Activated CD8-positive, alpha-beta memory T cell treated with anti-CD3 and anti-CD28 coated beads for 48 hours (primary cell): ENCODE measurements around the gene EXTL1.

Source experiments
- DNase-seq, 3 experiments: peaks; one replicate each; pipeline ENCODE4 v3.0.0-alpha.2; 2020; ENCODE audit warnings: low read depth in 2 of 3, low spot score in 2 of 3

The EXTL1 gene

DNA sequence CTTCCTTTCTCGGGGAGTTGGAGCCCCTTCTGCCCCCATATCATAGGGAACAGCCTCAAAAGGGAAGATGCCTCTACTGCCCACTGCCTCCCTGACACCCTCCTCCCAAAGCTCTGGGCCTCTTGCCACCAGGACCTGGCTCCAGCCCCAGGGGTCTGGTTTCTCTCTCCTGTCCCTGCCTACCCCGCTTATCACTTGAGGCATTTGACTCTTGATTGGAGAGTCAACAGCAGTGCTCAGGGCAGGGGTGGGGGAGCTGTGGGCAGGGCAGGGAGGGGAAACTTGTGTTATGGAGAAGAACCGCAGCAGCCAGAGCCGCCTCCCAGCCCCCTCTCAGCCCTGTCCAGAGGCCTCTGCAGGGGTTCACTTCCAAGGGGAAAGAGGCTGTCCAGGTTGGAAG lies 45.3 kb downstream of the EXTL1 start:
- no peak for DNase-seq

DNA sequence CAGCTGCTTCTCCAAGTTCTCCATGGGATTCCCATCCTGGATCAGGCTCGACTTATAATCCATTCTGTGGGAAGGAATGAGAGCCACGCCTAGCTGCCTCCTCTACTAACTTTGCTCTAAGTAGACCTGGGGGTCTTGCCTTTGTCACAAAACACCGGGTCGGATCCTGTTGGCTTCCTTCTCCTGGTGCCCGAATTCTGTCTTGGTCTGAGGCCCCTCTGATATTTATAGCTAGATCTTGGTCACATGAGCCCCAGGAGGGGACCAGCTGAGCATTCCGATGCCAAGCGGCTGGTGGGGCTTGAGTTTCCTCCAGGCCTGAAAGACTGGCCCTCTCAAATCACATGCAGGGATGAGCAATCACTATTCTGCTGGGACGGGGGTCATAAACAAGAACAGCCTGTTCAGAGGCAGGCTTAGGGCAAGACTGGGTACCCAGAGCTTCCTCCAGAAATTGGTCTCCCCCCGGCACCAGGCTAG lies 45.9 kb downstream of the EXTL1 start, which contains the start of gene TRIM63:
Gene TRIM63, minus strand, starts transcription at position 199 of the 480 bp plus-strand sequence. Its CDS starts 136 bp downstream, at position 63.
- DNase-seq, result no peak

DNA sequence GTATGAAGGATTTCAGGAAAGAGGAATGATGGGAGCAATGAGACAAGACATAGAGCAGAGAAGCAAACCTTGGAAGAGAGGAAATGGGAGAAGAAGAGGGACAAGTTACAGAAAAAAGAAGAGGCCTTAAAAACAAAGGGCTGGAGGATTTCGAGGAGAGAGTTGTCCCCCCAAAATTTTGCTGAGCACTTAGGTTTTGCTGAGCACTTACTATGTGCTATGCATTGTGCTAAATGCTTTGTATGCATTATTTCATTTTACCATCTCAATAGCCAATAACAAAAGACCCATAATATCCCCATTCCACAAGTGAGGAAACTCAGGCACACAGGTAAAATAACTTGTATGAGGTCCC lies 48.3 kb downstream of the EXTL1 start:
- no peak for DNase-seq

DNA sequence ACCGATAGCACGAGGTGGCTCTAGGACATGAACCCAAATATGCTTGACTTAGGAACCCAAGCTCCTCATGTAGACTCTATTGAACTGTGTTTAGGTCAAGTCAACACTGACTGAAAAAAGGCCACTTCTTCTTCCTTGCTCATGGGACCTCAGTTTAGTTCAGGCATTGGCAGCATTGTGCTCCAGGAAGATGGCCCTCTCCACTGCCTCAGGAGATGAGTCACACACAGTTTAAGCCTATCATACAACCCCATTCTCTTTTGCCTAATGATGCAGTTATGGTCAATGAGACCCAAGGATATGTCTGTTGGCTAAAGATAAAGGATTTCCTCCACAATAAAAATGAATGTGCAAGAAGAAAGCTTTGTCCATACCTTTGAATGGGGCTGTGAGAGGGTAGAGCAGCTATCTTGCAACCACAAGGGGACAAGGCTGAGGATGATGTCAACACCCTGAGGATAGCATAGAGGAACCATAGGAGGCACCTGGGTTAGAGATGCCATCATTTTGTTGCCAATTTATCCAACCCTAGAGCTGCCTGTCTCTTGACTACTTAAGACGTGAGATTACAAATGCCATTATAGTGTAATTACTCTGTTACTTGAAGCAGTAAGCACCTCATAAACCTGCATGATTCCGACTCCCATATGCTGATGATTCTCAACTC lies 48.9 kb downstream of the EXTL1 start:
- DNase-seq, result no peak

DNA sequence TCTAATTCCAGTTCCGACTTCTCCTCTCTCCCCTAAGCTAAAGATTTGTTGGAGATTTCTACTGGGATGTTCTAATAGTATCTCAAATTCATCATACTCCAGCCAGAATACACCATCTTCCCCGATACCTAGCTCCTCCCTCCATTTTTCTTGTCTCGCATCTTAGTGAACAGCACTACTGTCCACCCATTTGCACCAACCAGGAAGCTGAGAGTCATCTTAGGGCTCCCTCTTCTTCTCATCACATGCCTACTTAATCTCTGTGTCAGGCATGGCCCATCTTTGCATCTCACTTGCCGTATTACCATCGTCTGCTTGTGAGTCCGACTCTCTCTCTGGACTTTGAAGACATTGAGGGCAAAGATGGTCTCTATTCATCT lies 49.4 kb downstream of the EXTL1 start:
- no peak for DNase-seq

DNA sequence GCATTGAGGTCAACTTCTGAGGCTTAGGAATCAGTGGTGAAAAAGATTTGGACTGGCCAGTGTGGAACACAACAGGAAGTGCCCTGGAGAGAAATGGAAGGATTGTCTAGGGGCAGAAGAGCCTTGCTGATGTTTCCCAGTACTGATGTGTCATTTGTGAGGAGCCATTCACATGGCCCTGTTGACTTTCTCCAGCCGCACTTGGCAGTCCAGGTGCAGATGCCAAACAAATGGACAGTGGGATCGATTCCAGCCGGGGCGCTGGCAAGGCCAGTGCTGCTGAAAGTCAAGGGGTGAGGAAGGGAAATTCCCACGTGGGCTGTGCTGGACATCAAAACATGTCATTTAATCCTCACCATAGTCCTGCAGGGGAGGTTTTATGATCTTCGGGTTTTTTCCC lies 50.7 kb downstream of the EXTL1 start:
- no peak for DNase-seq

DNA sequence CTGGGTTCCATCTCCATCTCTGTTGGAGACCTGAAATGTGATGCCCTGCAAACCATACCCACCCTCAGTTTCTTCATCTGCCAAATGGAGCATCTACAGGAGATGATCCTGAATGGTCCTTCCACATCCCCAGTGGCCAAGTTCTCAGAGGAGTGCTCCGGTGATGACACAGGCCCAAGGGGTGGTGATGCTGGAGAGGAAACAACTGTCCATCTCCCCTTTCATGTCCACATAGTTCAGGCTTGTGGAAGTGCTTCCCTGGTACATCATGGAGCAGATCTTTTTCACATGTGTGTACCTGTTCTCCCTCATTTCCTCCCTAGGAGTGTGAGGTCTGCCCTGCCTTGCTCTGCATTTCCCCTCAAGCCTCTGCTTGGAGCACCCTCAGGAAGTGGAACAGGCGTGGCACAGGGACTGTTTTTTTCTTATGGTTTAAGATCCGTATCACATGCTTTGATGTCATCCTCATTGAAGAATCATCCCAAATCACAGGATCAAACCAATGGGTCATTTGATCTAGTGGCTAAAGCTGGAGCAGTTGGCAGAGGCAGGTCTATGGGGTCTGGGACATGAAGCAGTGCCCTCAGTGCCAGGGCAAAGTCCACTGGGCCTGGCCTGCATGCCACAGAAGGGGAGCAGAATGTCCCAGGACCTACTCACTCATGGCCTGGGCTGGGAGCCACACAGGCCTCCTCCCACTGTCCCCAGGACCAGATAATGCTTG lies 54.0 kb downstream of the EXTL1 start:
- no peak for DNase-seq

DNA sequence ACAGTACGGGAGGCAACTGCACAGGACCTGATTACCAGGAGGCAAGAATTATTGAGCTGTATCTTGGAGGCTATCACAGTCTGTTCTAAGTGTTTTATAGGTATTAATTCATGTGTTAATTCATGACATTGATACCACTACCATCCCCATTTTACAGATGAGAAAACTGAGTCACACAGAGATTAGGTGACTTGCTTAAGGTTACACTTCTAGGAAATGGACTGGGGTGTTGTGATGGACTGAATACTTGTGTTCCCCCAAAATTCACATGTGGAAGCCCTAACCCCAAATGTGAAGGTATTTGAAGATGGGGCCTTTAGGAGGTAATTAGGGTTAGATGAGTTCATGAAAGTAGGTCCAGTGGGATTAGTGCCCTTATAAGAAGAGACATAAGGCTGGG lies 55.9 kb downstream of the EXTL1 start:
- DNase-seq, result no peak

DNA sequence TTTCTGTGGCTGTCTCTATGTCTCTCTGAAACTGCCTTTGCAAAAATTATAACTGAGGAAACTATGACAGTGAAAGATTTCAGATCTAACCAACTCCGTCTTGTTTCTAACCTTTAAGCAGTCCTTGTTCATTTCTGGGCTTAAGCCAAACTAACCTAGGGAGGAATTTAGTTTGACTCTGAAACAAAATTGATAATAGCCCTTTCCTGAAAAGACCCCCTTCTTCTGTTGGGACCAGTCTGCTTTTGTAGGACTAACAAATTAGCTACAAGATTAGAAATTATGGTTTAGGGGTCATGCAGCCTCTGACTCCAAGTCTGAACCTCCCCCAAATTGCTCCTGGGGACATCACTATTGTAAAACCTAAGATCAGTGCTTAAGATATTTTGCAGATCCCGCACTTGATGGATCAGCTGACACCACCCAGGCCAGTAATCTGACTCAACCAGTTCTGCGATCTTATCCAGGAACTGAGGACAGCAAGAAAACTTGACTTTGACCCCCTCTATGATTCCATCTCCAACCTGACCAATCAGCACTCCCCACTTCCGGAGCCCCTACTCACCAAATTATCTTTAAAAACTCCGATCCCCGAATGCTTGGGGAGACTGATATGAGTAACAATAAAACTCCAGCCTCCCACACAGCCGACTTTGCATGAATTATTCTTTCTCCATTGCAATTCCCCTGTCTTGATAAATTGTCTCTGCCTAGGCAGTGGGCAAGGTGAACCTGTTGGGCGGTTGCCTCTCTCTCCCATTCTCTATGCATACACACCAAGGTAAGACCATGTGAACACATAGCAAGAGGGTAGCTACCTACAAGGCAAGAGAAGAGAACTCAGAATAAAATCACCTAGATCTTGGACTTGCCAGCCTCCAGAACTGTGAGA lies 57.0 kb downstream of the EXTL1 start:
- DNase-seq, result no peak

DNA sequence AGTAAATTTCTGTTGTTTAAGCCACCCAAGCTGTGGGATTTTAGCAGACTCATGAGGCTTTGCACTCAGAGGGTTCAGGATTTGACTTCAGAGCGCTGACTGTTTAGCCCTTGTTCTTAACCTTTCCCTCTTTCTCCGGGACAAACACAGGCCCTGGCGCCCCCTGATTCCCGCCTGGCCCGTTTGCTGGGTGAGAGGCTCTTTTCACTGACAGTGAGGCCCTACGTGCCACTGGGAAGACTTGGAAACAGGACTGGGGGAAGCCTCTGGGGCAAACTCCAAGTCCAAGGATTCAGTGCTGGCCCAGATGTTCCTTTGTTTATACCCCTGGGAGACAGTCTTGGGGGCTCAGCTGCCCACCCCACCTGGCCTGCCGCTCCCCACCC lies 57.6 kb downstream of the EXTL1 start:
- no peak for DNase-seq

DNA sequence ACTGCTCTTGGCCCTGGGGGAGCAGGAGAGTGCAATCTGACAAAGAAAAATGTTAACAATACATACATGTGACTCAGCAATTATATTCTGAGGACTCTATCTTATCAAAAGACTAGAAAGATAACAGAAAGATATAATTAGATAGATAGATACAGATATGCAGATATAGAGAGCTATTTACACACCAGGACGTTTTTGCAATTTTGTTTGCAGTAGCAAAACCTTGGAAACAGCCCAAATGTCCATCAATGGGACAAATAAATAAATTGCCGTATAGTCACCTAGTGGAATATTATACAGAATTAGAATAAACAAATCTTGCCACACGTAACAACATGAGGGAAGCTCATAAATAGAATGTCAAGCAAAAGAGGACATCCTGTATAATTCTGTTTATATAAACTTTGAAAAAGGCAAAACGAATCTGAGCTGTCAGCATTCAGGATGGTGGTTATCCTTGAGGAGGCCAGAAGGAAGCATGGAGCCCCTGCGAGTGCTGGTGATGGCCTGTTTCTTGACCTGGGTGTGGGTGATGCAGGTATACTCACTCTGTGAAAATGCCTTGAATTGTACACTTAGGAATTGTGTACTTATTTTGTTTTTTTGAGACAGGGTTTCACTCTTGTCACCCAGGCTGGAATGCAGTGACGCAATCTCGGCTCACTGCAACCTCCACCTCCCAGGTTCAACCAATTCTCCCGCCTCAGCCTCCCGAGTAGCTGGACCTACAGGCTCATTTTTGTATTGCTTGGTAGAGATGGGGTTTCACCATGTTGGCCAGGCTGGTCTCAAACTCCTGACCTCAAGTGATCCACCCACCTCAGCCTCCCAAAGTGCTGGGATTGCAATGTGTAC lies 58.6 kb downstream of the EXTL1 start:
- DNase-seq, result no peak

DNA sequence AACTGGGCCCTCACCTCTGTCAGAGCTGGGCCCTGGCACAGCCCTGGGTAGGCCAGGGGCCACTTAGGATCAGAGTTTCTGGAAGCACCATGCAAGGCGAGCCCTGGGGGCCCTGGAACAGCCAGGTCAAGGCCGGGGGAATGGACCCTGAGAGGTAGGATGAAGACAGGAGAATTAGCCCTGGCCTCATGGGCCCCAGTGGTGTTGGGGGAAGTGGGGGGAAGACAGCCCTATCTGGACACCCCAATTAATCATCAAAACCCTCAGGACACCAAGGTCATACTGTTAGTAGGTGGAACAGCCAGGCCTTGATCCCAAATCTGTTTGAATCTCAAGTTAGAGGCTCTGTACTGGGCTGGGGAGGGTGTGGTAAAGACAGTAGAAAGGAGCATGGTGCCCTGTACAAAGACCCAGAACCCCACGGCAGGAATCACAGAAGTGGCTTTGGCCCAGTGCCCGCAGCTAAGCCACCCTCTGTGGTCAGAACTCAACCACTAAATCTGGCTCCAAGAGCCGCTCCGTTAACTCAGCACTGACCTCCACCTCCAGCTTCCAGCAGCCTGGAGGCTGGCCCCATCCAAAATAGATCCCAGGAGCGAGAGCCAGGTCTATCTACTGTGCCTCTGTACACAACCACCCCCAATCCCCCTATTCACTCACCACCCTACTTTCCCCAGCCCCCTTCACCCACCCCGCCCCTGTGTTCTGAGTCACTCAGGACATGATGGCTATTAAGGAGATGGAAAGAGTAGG lies 59.9 kb downstream of the EXTL1 start:
- DNase-seq, result no peak

DNA sequence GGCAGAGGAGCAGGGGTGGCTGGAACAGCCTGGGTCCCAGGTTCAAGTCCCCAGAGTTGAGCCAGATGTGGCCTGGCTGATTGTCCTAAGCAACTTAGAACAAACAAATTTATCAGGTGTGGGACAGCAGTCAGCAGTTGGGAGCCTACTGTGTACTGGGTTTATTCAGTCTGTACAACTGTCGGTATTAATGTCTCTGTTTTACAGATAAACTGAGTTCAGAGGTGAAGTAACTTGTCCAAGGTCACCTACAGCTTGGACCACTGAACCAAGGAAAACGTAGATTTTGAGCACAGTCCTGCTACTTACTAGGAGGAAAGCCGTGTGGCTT lies 60.4 kb downstream of the EXTL1 start:
- no peak for DNase-seq

DNA sequence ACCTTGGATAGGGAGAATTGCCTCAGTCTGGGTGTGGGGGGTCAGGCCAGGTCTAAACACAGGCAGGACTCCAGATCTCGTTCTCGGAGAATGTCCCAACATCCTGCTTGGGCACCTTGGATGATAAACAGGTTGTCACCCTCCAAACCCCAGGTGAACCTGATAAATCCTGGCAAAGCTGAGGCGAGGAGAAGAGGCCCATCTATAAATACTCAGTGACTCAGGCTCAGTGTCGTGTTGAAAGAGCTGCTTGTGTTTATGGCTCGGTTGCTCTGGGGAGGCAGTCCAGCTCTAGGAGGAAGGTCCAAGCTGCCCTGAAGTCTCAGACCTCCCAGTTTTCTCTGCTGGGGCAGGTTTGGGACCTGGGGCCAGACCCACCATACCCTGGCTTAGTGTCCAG lies 61.6 kb downstream of the EXTL1 start:
- DNase-seq, result no peak

DNA sequence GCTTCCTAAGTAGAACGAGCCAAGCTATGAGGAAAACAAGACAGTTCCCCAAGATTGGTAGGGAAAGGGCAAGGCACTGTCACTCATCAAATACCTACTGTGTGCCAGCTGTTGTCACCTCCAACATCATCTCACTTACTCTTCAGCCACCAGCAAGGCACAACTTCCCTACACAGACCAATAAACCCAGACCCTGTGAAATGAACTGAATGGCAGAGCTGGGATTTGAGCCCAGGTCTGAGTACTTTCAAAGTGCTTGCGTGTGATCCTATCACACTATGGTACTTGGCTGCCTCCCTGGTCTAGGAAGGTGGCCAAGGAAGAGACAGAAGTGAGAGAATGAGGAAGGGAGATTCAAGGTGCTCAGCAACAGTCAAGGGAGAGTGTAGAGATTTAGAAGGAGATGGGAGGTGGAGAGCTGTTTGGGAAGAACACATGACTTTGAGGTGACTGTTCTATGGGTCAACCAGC lies 62.6 kb downstream of the EXTL1 start:
- no peak for DNase-seq

DNA sequence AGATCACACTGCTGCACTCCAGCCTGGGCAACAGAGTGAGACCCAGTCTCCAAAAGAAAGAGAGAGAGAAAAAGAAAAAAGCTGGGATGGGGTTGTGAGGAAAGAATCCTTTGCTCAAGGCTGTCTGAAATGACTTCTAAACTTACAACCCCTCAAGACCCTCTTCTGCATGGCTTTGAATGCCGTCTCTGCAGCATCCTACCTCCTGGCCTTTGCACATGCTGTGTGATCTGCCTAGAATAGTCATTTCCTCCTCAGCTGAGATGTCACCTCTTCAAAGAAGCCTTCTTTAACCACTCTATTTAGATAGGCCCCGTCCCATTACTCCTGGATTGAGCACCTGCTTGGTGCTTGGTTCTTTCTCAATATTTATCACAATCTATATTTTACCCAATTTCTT lies 63.3 kb downstream of the EXTL1 start:
- DNase-seq, result no peak
